HepG2 (cell line): ENCODE results near the gene BCAM. TPM values are rescaled to one million over a fixed set of nuclear protein-coding genes. Genes with fewer than 3 reads are reported as not detected.

Experiments
- AGO2 ChIP-seq: fragments of 200-400 bp; formaldehyde crosslinking; optimal IDR thresholded peaks from 2 replicates; pipeline ENCODE3; 2017; ENCODE audit warnings: mild to moderate bottlenecking, low read depth, low read length, moderate library complexity
- BRCA1 ChIP-seq: sonication (generic); formaldehyde crosslinking; IDR thresholded peaks from 2 replicates; pipeline ENCODE4 v1.4.0; 2020; ENCODE audit warnings: missing genetic modification reagents
- CREB1 ChIP-seq, 2 experiments: fragments of 450-650 bp in 1 of 2; IDR thresholded peaks; 2 replicates each; pipeline ENCODE4 v1.6.1; 2016 to 2017; ENCODE audit warnings: control low read depth in 1 of 2, mild to moderate bottlenecking in 1 of 2, missing compliant biosample characterization in 1 of 2, missing genetic modification characterization in 1 of 2
- FOSL2 ChIP-seq: sonication (generic); formaldehyde crosslinking; IDR thresholded peaks from 2 replicates; pipeline ENCODE4 v1.4.0; 2020; ENCODE audit warnings: missing genetic modification reagents
- NFIB ChIP-seq: sonication (generic); formaldehyde crosslinking; IDR thresholded peaks from 2 replicates; pipeline ENCODE4 v1.9.0; 2021; ENCODE audit warnings: missing genetic modification reagents, mild to moderate bottlenecking, borderline replicate concordance
- NONO ChIP-seq, 2 experiments: fragments of 450-650 bp in 1 of 2; sonication (generic) in 1 of 2; formaldehyde crosslinking in 1 of 2; IDR thresholded peaks in 1 of 2; conservative IDR thresholded peaks in 1 of 2; 2 replicates each; pipeline versions ENCODE4 v1.6.1 to v1.8.0; 2017 to 2022; ENCODE audit warnings: mild to moderate bottlenecking in 1 of 2, missing genetic modification reagents in 1 of 2, moderate library complexity in 1 of 2
- RFXANK ChIP-seq: IDR thresholded peaks from 2 replicates; pipeline ENCODE4 v1.6.1; 2016
- RNF219 ChIP-seq: sonication (generic); formaldehyde crosslinking; IDR thresholded peaks from 2 replicates; pipeline ENCODE4 v1.5.0; 2020; ENCODE audit warnings: mild to moderate bottlenecking, missing genetic modification reagents
- RXRB ChIP-seq: IDR thresholded peaks from 2 replicates; pipeline ENCODE4 v1.6.1; 2016; ENCODE audit warnings: borderline replicate concordance, missing genetic modification reagents, missing compliant biosample characterization
- ZBTB2 ChIP-seq: sonication (generic); formaldehyde crosslinking; IDR thresholded peaks from 2 replicates; pipeline ENCODE4 v1.8.0; 2022; ENCODE audit warnings: low read depth, missing genetic modification reagents
- ZBTB25 ChIP-seq: IDR thresholded peaks from 2 replicates; pipeline ENCODE4 v1.6.1; 2018; ENCODE audit warnings: missing genetic modification reagents
- ZBTB33 ChIP-seq: sonication (generic); formaldehyde crosslinking; IDR thresholded peaks from 2 replicates; pipeline ENCODE4 v1.4.0; 2020; ENCODE audit warnings: missing genetic modification reagents
- ZEB1 ChIP-seq: IDR thresholded peaks from 2 replicates; pipeline ENCODE4 v1.6.1; 2012; ENCODE audit warnings: mild to moderate bottlenecking, low read depth, inconsistent platforms; ENCODE audit not compliant: insufficient replicate concordance
- ZKSCAN8 ChIP-seq: IDR thresholded peaks from 2 replicates; pipeline ENCODE4 v1.6.1; 2016; ENCODE audit warnings: borderline replicate concordance, missing genetic modification reagents, missing compliant biosample characterization
- ZNF276 ChIP-seq: sonication (generic); formaldehyde crosslinking; IDR thresholded peaks from 2 replicates; pipeline ENCODE4 v1.4.0; 2020; ENCODE audit warnings: mild to moderate bottlenecking, low read depth, missing genetic modification reagents
- ZNF282 ChIP-seq: fragments of 450-650 bp; IDR thresholded peaks from 2 replicates; pipeline ENCODE4 v1.6.1; 2018; ENCODE audit not compliant: partially characterized antibody
- ZNF335 ChIP-seq: sonication (generic); formaldehyde crosslinking; IDR thresholded peaks from 2 replicates; pipeline ENCODE4 v1.4.0; 2020; ENCODE audit warnings: missing genetic modification reagents
- polyA plus RNA-seq, 8 experiments: library from polyadenylated mRNA; depleted of rRNA in 3 of 8; stranded (reverse) in 7 of 8; unstranded in 1 of 8; fragments of >200 nt; fragmentation: Illumina TruSeq in 4 of 8; extraction: Trizol in 4 of 8; gene quantifications; 2 replicates each; pipeline versions ENCODE4 v1.2.1 to v1.2.3, GENCODE V29; 2011 to 2016; ENCODE audit warnings: low read depth in 4 of 8, missing spikeins in 1 of 8, mixed read lengths in 1 of 8; ENCODE audit not compliant: insufficient read depth in 1 of 8
- total RNA-seq, 5 experiments: library from RNA; depleted of rRNA; stranded (reverse); fragments of >200 nt; fragmentation: Illumina TruSeq; extraction: Trizol; gene quantifications; 2 replicates each; pipeline ENCODE4 v1.2.3, GENCODE V29; 2016; ENCODE audit warnings: low read depth in 1 of 5

The BCAM gene
- total and polyA plus RNA-seq, 2 of the 13 experiments (the other 11 are each of a cell fraction or from before 2014, with no cell fraction given), result 51.2 to 62.7 TPM

- TF ChIP-seq ZBTB33 (peak; percentile 49; the same call in 1 of the 2 replicates), NFIB (CRISPR knock-in tag) (no peak), ZBTB25 (CRISPR knock-in tag) (peak; percentile 69), ZKSCAN8 (CRISPR knock-in tag) (peak; percentile 71; the same call in 1 of the 2 replicates), AGO2 (no peak), NONO (IDR thresholded peaks at IDR 0.05) (no peak), NONO (CRISPR knock-in tag; conservative IDR thresholded peaks at IDR 0.05) (peak; percentile 82), RXRB (CRISPR knock-in tag) (0 out of 2 replicates have a peak, but pooled peaks have one; percentile 39), ZEB1 (no peak), RNF219 (no peak; the same call in 1 of the 2 replicates), RFXANK (no peak), BRCA1 (CRISPR knock-in tag) (no peak), ZBTB2 (CRISPR knock-in tag) (peak; percentile 76; the same call in 1 of the 2 replicates), CREB1 (IDR thresholded peaks at IDR 0.05) (peak; percentile 94), CREB1 (CRISPR knock-in tag; IDR thresholded peaks at IDR 0.05) (no peak; the same call in none of the 2 replicates), FOSL2 (CRISPR knock-in tag) (0 out of 2 replicates have a peak, but pooled peaks have one; percentile 22), ZNF282 (no peak), ZNF276 (CRISPR knock-in tag) (no peak), ZNF335 (CRISPR knock-in tag) (0 out of 2 replicates have a peak, but pooled peaks have one; percentile 54)
Measured at GRCh38 chr19:44845612-44846454, 36.9 kb downstream of the BCAM start, which contains the start of gene NECTIN2 (continued).
